Panc1 (cell line): ENCODE data around the gene TLR6. TPM values are rescaled to one million over a fixed set of nuclear protein-coding genes. Genes with fewer than 3 reads are reported as not detected.

Source experiments
- ATAC-seq: fragments of 200-7000 bp; cut with Tn5 transposase; 2 replicates; pipeline ENCODE4 v1.9.1; 2020; ENCODE audit warnings: mild to moderate bottlenecking, moderate library complexity
- BruUV-seq: library from RNA; stranded (reverse); fragments of 400-500 nt; replicated peaks from 2 replicates; lab custom pipeline; 2021; lab: Mats Ljungman, UMichigan
- CTCF ChIA-PET: fragments of 300-600 bp; sonication (Branson Sonifier 250); formaldehyde crosslinking; loops from one replicate; lab custom pipeline; 2022; ENCODE audit warnings: antibody characterized with exemption; lab: Charles Lee
- POLR2A ChIA-PET: fragments of 300-600 bp; sonication (Branson Sonifier 250); formaldehyde crosslinking; loops from one replicate; lab custom pipeline; 2022; ENCODE audit warnings: antibody characterized with exemption; lab: Charles Lee
- DNase-seq: peaks from one replicate; pipeline ENCODE4 v3.0.0-alpha.2; 2010; ENCODE audit warnings: low read depth, low spot score
- H3K27ac ChIP-seq: 2 replicates; pipeline ENCODE4 v1.5.1; 2011; ENCODE audit warnings: mild to moderate bottlenecking, low read length, inconsistent platforms
- H3K27me3 ChIP-seq: fragments of 200-500 bp; sonication (Bioruptor generic); 2 replicates; pipeline ENCODE4 v1.6.0; 2014; ENCODE audit warnings: low read length, inconsistent platforms; ENCODE audit not compliant: control insufficient read depth, insufficient read depth
- H3K36me3 ChIP-seq: fragments of 200-500 bp; sonication (Bioruptor generic); 2 replicates; pipeline ENCODE4 v1.5.1; 2014; ENCODE audit warnings: inconsistent platforms, mild to moderate bottlenecking, low read length, moderate library complexity; ENCODE audit not compliant: control insufficient read depth, insufficient read depth
- H3K4me1 ChIP-seq: 2 replicates; pipeline ENCODE4 v1.5.1; 2011; ENCODE audit warnings: inconsistent platforms, mild to moderate bottlenecking, low read length, moderate library complexity; ENCODE audit not compliant: control insufficient read depth, insufficient read depth
- H3K4me3 ChIP-seq, 2 experiments: 2 replicates each; pipeline ENCODE4 v1.5.1; 2011 to 2012; ENCODE audit warnings: low read depth in 2 of 2, low read length in 2 of 2, mild to moderate bottlenecking in 2 of 2, inconsistent platforms in 1 of 2, moderate library complexity in 1 of 2
- H3K9me3 ChIP-seq: fragments of 200-500 bp; sonication (Bioruptor generic); 2 replicates; pipeline ENCODE4 v1.5.1; 2014; ENCODE audit warnings: low read depth, mild to moderate bottlenecking, inconsistent platforms, low read length, moderate library complexity; ENCODE audit not compliant: control insufficient read depth, insufficient read depth
- POLR2AphosphoS5 ChIP-seq: IDR thresholded peaks from 2 replicates; pipeline ENCODE4 v1.6.1; 2012; ENCODE audit warnings: mild to moderate bottlenecking, low read depth, low read length, moderate library complexity
- SIN3A ChIP-seq: IDR thresholded peaks from 2 replicates; pipeline ENCODE4 v1.6.1; 2012; ENCODE audit warnings: low read depth, mild to moderate bottlenecking, low read length, moderate library complexity, borderline replicate concordance; ENCODE audit not compliant: insufficient read depth
- TCF7L2 ChIP-seq: IDR thresholded peaks from 2 replicates; pipeline ENCODE4 v1.6.1; 2011; ENCODE audit warnings: mild to moderate bottlenecking, low read depth, low read length, inconsistent platforms
- in situ Hi-C: cut with HindIII; loops from 2 replicates; pipeline ENCODE4 v1.10.0; 2016; ENCODE audit warnings: low sequenced_read_pairs, low pct_unique_long_range_greater_than_20kb
- intact Hi-C: fragments of 100-400 bp; cut with micrococcal nuclease; formaldehyde crosslinking; loops from one replicate; pipeline ENCODE4 v1.10.0; 2022; ENCODE audit not compliant: unreplicated experiment
- total RNA-seq: library from RNA; stranded (reverse); gene quantifications from one replicate; pipeline ENCODE4 v1.2.1, GENCODE V29; 2021; ENCODE audit not compliant: unreplicated experiment
- TF ChIP-seq, protein P1 (sequence below), 2 experiments: IDR thresholded peaks; 2 replicates each; pipeline ENCODE4 v1.6.1; 2011 to 2012; ENCODE audit warnings: low read depth in 2 of 2, control low read depth in 1 of 2, low read length in 1 of 2, mild to moderate bottlenecking in 1 of 2, moderate library complexity in 1 of 2; ENCODE audit not compliant: insufficient read depth in 1 of 2
- TF ChIP-seq, protein P2 (sequence below): fragments of 450-650 bp; IDR thresholded peaks from 2 replicates; pipeline ENCODE4 v1.5.1; 2017; ENCODE audit warnings: mild to moderate bottlenecking

TLR6 gene
- total RNA-seq, 1 experiment from 2014 or later: 1.1 TPM

DNA sequence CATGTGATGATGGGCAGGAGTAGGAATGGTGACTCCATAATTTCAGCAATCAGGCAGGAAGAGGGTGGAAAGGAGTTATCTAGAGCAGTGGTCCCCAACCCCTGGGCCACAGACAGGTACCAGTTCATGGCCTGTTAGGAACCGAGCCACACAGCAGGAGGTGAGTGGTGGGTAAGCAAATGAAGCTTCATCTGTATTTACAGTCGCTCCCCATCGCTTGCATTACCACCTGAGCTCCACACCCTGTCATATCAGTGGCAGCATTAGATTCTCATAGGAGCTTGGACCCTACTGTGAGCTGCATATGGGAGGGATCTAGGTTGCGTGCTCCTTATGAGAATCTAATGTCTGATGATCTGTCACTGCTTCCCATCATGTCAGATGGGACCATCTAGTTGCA lies 72.5 kb downstream of the TLR6 start:
- in situ Hi-C loops (no loop called here), intact Hi-C loops (no loop called here)
- Histone ChIP-seq H3K27ac (no peak overlapping the region), H3K4me3 (no peak overlapping the region), H3K36me3 (no peaks in the 10 kb centered on the region), H3K4me1 (no peaks in the 10 kb centered on the region), H3K27me3 (no peaks in the 10 kb centered on the region), H3K9me3 (no peaks in the 10 kb centered on the region)
- ChIA-PET POLR2A (no interaction called here), CTCF (interaction anchor here (1.0 kb wide), 1 partner anchor 25 kb away, joined by 3 read pairs; no protein-coding TSS in a partner anchor)
- ATAC-seq (no peak), DNase-seq (no peak)
- BruUV-seq: no TSS peak
- TF ChIP-seq, protein P1, sequence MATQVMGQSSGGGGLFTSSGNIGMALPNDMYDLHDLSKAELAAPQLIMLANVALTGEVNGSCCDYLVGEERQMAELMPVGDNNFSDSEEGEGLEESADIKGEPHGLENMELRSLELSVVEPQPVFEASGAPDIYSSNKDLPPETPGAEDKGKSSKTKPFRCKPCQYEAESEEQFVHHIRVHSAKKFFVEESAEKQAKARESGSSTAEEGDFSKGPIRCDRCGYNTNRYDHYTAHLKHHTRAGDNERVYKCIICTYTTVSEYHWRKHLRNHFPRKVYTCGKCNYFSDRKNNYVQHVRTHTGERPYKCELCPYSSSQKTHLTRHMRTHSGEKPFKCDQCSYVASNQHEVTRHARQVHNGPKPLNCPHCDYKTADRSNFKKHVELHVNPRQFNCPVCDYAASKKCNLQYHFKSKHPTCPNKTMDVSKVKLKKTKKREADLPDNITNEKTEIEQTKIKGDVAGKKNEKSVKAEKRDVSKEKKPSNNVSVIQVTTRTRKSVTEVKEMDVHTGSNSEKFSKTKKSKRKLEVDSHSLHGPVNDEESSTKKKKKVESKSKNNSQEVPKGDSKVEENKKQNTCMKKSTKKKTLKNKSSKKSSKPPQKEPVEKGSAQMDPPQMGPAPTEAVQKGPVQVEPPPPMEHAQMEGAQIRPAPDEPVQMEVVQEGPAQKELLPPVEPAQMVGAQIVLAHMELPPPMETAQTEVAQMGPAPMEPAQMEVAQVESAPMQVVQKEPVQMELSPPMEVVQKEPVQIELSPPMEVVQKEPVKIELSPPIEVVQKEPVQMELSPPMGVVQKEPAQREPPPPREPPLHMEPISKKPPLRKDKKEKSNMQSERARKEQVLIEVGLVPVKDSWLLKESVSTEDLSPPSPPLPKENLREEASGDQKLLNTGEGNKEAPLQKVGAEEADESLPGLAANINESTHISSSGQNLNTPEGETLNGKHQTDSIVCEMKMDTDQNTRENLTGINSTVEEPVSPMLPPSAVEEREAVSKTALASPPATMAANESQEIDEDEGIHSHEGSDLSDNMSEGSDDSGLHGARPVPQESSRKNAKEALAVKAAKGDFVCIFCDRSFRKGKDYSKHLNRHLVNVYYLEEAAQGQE (IDR thresholded peaks at IDR 0.05; ENCODE audit: insufficient read depth in 1 of 2, low read depth in 2 of 2, low read length in 1 of 2): no peak
- TF ChIP-seq SIN3A: no peak
- no peak for TF ChIP-seq TCF7L2
- TF ChIP-seq POLR2AphosphoS5: no peak
- TF ChIP-seq, protein P2, sequence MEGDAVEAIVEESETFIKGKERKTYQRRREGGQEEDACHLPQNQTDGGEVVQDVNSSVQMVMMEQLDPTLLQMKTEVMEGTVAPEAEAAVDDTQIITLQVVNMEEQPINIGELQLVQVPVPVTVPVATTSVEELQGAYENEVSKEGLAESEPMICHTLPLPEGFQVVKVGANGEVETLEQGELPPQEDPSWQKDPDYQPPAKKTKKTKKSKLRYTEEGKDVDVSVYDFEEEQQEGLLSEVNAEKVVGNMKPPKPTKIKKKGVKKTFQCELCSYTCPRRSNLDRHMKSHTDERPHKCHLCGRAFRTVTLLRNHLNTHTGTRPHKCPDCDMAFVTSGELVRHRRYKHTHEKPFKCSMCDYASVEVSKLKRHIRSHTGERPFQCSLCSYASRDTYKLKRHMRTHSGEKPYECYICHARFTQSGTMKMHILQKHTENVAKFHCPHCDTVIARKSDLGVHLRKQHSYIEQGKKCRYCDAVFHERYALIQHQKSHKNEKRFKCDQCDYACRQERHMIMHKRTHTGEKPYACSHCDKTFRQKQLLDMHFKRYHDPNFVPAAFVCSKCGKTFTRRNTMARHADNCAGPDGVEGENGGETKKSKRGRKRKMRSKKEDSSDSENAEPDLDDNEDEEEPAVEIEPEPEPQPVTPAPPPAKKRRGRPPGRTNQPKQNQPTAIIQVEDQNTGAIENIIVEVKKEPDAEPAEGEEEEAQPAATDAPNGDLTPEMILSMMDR: no peak

DNA sequence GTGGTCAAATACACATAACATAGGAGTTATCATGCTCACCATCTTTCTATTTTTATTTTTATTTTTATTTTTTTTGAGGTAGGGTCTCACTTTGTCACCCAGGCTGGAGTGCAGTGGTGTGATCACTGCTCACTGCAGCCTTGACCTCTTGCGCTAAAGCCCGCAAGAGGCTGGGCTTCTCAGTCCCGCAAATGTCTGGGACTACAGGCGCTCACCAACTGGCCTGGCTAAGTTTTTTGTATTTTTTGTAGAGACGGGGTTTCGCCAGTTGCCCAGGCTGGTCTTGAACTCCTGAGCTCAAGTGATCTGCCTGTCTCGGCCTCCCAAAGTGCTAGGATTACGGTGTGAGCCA lies 73.5 kb downstream of the TLR6 start:
- no peak for ATAC-seq
- Histone ChIP-seq H3K4me3 (no peak overlapping the region), H3K4me1 (no peaks in the 10 kb centered on the region), H3K9me3 (no peaks in the 10 kb centered on the region), H3K36me3 (no peaks in the 10 kb centered on the region), H3K27ac (no peak overlapping the region), H3K27me3 (no peaks in the 10 kb centered on the region)
- TF ChIP-seq, protein P2: 0 out of 2 replicates have a peak, but pooled peaks have one; percentile 12
- TF ChIP-seq, protein P1 (IDR thresholded peaks at IDR 0.05; ENCODE audit: insufficient read depth in 1 of 2, low read depth in 2 of 2, low read length in 1 of 2): no peak
- no TSS peak for BruUV-seq
- POLR2A ChIA-PET: no interaction called here
- in situ Hi-C loops: no loop called here
- CTCF ChIA-PET: interaction anchor here (0.6 to 1.8 kb wide), 2 partner anchors 23 to 414 kb away, joined by 5 to 7 read pairs; no protein-coding TSS in a partner anchor
- intact Hi-C loops: no loop called here
- no peak for DNase-seq
